KMS-11 (cell line): ENCODE results near the gene PRKCI.

Experiments
- H2AFZ ChIP-seq: fragments of 200-600 bp; sonication (generic); 2 replicates; pipeline ENCODE4 v1.6.1; 2016; ENCODE audit warnings: antibody characterized with exemption, mixed run types, low read depth
- H3K27ac ChIP-seq: fragments of 200-600 bp; sonication (generic); 2 replicates; pipeline ENCODE4 v1.6.1; 2016; ENCODE audit warnings: mild to moderate bottlenecking, mixed run types
- H3K27me3 ChIP-seq: fragments of 200-600 bp; sonication (generic); 2 replicates; pipeline ENCODE4 v1.6.1; 2017; ENCODE audit warnings: mild to moderate bottlenecking, low read depth, mixed run types, moderate library complexity; ENCODE audit not compliant: insufficient read depth
- H3K36me3 ChIP-seq: fragments of 200-600 bp; sonication (generic); 2 replicates; pipeline ENCODE4 v1.6.1; 2017; ENCODE audit warnings: mild to moderate bottlenecking, mixed run types; ENCODE audit not compliant: insufficient read depth
- H3K4me1 ChIP-seq: fragments of 200-600 bp; sonication (generic); 2 replicates; pipeline ENCODE4 v1.6.1; 2016; ENCODE audit warnings: mild to moderate bottlenecking, low read depth, mixed run types; ENCODE audit not compliant: poor library complexity, severe bottlenecking
- H3K4me2 ChIP-seq: fragments of 200-600 bp; sonication (generic); 2 replicates; pipeline ENCODE4 v1.7.0; 2016; ENCODE audit warnings: mild to moderate bottlenecking, mixed run types
- H3K4me3 ChIP-seq: fragments of 200-600 bp; sonication (generic); IDR thresholded peaks from 2 replicates; pipeline ENCODE4 v1.6.1; 2017; ENCODE audit warnings: low read depth, low read length, mixed read lengths; ENCODE audit not compliant: insufficient read depth
- H3K79me2 ChIP-seq: fragments of 200-600 bp; sonication (generic); 2 replicates; pipeline ENCODE4 v1.6.1; 2016; ENCODE audit warnings: low read depth, mixed run types; ENCODE audit not compliant: insufficient read depth
- H3K9ac ChIP-seq: fragments of 200-600 bp; sonication (generic); 2 replicates; pipeline ENCODE4 v1.6.1; 2016; ENCODE audit warnings: mild to moderate bottlenecking, mixed run types
- H4K20me1 ChIP-seq: fragments of 200-600 bp; sonication (generic); 2 replicates; pipeline ENCODE4 v1.6.1; 2016; ENCODE audit warnings: mild to moderate bottlenecking, mixed run types; ENCODE audit not compliant: insufficient read depth
- TF ChIP-seq, protein P1 (sequence below): fragments of 200-600 bp; sonication (generic); conservative IDR thresholded peaks from 2 replicates; pipeline ENCODE4 v1.6.1; 2017; ENCODE audit warnings: low read depth, mild to moderate bottlenecking, antibody characterized with exemption, low read length, moderate library complexity, mixed read lengths

The PRKCI gene

DNA sequence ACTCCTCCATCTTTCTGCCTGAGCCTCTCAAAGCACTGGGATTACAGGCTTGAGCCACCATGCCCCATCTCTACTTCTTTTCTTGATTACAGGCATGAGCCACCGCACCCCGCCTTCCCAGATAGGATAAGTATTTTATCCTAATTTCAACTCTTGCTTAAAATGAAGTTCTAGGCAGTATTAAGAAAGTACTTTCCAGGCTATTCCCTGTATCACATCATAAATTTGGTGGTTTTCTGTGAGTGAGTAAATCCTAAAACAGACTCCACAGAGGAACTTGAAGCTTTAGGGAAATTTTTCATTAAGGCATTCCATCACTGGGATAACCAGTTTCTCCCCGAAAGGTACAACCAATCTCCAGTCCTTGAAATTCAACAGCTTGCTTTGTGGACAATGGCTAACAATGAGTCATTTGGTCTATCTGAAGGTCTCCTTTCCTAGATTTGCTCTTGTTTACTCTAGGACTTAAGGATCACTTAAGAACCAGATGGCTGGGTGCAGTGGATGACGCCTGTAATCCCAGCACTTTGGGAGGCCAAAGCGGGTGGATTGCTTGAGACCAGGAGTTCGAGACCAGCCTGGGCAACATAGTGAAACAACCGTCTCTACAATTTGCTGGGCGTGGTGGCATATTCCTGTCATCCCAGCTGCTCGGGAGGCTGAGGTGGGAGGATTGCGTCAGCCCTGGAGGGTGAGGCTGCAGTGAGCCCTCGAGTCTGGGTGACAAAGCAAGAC is 85.6 kb downstream of the PRKCI start:
- peaks cover 5% of the 10 kb centered on the region for H3K4me1 ChIP-seq
- H3K79me2 ChIP-seq, result no peaks in the 10 kb centered on the region
- no peaks in the 10 kb centered on the region for H4K20me1 ChIP-seq
- TF ChIP-seq, protein P1, sequence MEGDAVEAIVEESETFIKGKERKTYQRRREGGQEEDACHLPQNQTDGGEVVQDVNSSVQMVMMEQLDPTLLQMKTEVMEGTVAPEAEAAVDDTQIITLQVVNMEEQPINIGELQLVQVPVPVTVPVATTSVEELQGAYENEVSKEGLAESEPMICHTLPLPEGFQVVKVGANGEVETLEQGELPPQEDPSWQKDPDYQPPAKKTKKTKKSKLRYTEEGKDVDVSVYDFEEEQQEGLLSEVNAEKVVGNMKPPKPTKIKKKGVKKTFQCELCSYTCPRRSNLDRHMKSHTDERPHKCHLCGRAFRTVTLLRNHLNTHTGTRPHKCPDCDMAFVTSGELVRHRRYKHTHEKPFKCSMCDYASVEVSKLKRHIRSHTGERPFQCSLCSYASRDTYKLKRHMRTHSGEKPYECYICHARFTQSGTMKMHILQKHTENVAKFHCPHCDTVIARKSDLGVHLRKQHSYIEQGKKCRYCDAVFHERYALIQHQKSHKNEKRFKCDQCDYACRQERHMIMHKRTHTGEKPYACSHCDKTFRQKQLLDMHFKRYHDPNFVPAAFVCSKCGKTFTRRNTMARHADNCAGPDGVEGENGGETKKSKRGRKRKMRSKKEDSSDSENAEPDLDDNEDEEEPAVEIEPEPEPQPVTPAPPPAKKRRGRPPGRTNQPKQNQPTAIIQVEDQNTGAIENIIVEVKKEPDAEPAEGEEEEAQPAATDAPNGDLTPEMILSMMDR, result no peak
- no peak overlapping the region for H3K4me3 ChIP-seq
- no peak overlapping the region for H3K4me2 ChIP-seq
- no peaks in the 10 kb centered on the region for H3K27me3 ChIP-seq
- no peaks in the 10 kb centered on the region for H3K36me3 ChIP-seq
- H3K27ac ChIP-seq, result no peak overlapping the region
- H3K9ac ChIP-seq, result no peak overlapping the region
- no peak overlapping the region for H2AFZ ChIP-seq

DNA sequence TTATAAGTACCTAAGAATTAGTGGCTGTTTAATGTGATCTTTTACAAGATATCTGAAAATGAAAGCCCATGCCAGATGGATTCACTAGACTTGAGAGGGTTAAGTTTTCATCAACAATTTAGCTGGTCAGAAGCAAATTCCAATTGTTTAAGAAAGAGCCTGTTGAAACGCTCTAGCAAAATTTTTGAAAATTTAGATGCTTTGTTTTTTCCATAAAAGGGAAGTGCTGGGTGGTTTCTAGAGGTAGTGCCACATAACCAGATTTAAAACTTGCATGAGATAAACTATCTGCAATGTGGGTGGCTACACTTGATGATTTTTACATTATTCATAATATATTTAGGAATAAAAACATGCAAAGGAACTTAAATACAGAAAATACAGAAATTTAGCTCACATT is 86.8 kb downstream of the PRKCI start:
- H3K4me1 ChIP-seq, result peaks cover 5% of the 10 kb centered on the region
- H3K4me2 ChIP-seq, result no peak overlapping the region
- no peak overlapping the region for H2AFZ ChIP-seq
- H3K36me3 ChIP-seq, result no peaks in the 10 kb centered on the region
- H3K4me3 ChIP-seq, result no peak overlapping the region
- no peaks in the 10 kb centered on the region for H4K20me1 ChIP-seq
- no peaks in the 10 kb centered on the region for H3K27me3 ChIP-seq
- H3K79me2 ChIP-seq, result no peaks in the 10 kb centered on the region
- H3K27ac ChIP-seq, result no peak overlapping the region
- H3K9ac ChIP-seq, result no peak overlapping the region
- TF ChIP-seq, protein P1, result no peak

DNA sequence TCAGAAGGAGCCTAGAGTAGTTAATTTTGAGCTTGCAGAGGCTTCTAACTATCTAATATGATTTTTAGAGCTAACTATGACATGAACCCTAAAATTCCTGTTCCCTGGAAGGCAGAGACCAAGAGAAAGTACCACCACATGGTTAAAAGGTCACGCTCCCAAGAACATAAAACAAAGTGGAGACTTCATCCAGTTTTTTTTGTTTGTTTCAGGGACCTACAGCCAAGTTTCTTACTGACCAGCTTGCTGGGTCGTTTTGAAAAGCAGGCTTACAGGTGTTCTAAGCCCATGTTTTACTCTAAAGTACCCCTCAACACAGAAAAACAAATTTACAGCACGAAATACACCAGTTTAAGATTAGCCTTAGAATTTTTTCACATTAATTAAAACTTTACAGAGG is 95.7 kb downstream of the PRKCI start:
- H4K20me1 ChIP-seq, result no peaks in the 10 kb centered on the region
- TF ChIP-seq, protein P1, result no peak
- no peaks in the 10 kb centered on the region for H3K36me3 ChIP-seq
- peaks cover 21% of the 10 kb centered on the region for H3K4me1 ChIP-seq
- H3K4me3 ChIP-seq, result no peak overlapping the region
- H3K27me3 ChIP-seq, result no peaks in the 10 kb centered on the region
- no peak overlapping the region for H3K27ac ChIP-seq
- no peak overlapping the region for H2AFZ ChIP-seq
- no peak overlapping the region for H3K9ac ChIP-seq
- no peaks in the 10 kb centered on the region for H3K79me2 ChIP-seq
- H3K4me2 ChIP-seq, result no peak overlapping the region

DNA sequence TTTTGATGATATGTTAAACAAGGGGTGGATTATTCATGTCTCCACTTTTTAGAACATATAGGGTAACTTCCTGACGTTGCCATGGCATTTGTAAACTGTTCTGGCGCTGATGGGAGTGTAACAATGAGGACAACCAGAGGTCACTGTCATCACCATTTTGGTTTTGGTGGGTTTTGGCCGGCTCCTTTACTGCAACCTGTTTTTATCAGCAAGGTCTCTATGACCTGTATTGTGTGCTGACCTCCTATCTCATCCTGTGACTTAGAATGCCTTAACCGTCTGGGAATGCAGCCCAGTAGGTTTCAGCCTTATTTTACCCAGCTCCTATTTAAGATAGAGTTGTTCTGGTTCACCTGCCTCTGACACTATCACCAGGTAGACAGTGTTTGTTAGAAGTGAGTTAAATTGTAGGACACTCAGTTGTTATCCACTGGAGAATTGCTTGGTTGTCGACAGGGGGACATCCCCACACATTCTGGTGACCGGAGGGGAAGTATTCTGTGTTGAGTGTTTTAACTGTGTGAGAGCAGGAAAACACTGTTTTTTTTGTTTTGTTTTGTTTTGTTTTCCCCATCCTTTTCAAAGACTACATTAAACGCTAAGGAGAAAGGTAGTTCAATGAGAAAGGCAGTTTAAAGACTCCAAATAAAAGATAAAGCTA is 98.4 kb downstream of the PRKCI start:
- H2AFZ ChIP-seq, result no peak overlapping the region
- H3K4me3 ChIP-seq, result no peak overlapping the region
- H3K4me2 ChIP-seq, result no peak overlapping the region
- H3K9ac ChIP-seq, result no peak overlapping the region
- H3K27ac ChIP-seq, result no peak overlapping the region
- H3K4me1 ChIP-seq, result peaks cover 22% of the 10 kb centered on the region
- no peaks in the 10 kb centered on the region for H3K79me2 ChIP-seq
- TF ChIP-seq, protein P1, result no peak
- H3K27me3 ChIP-seq, result no peaks in the 10 kb centered on the region
- H4K20me1 ChIP-seq, result no peaks in the 10 kb centered on the region
- H3K36me3 ChIP-seq, result no peaks in the 10 kb centered on the region
